ENCODE measurements around the gene GATAD2A. TPM values are rescaled to one million over a fixed set of nuclear protein-coding genes. Genes with fewer than 3 reads are reported as not detected.

GATAD2A gene
- total and polyA plus RNA-seq, 2 of the 13 experiments (the other 11 are each of a cell fraction or from before 2014, with no cell fraction given), result 16.8 to 28.6 TPM

DNA sequence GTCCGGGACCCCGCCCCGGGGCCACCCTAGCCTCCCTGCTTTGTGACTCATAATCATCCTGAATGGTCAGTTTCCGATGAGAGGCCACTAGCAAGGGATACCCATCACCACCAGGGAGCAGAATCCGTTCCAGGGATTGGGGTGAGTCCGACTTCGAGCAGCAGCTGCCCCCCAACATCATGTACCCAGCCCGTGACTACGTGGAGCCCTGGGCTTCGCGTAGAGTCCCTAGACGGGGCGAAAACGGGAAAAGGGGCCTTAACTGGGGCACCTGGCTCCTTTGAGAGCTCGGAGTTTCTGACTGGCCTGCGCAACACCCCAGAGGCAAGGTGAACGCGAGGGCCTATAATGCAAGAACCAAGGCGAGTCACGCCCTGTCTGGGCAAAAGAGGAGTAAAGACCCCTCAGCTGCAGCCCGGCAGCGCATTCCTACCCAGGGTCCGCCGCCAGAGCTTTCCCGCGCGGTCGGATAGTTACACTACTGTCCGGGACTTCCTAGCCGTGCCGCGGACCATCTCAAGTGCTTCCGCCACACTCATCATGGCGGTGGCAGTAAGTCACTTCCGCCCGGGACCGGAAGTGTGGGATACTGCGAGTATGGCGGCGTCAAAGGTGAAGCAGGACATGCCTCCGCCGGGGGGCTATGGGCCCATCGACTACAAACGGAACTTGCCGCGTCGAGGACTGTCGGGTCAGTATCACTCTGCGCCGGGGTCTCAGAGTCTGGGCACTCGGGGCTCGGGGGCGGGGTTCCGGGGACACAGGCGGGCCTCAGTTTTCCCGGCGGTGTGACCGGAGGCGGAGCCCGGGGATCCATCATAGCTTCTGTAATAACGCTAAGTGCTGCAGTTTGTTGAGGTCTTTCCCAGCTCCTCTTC is 110.4 kb downstream of the GATAD2A start, which contains the start of gene NDUFA13 (continued):
- TF ChIP-seq ARNTL (CRISPR knock-in tag; IDR thresholded peaks at IDR 0.05) (peak; percentile 72; the same call in 1 of the 2 replicates), ZBTB7B (CRISPR knock-in tag; IDR thresholded peaks at IDR 0.05) (no peak), KLF11 (CRISPR knock-in tag; IDR thresholded peaks at IDR 0.05) (0 out of 2 replicates have a peak, but pooled peaks have one; percentile 57), CHD2 (IDR thresholded peaks at IDR 0.05; ENCODE audit: low read depth, low read length) (peak; percentile 53), ZBTB7A (CRISPR knock-in tag; IDR thresholded peaks at IDR 0.05) (no peak; the same call in 1 of the 2 replicates), ZNF235 (CRISPR knock-in tag; IDR thresholded peaks at IDR 0.05; ENCODE audit: borderline replicate concordance) (no peak), SATB2 (CRISPR knock-in tag; IDR thresholded peaks at IDR 0.05) (no peak; the same call in none of the 2 replicates), NFYB (CRISPR knock-in tag; IDR thresholded peaks at IDR 0.05) (no peak), HCFC1 (IDR thresholded peaks at IDR 0.05; ENCODE audit: low read depth, low read length) (peak; percentile 88), TCF12 (IDR thresholded peaks at IDR 0.05) (no peak), TCF12 (CRISPR knock-in tag; IDR thresholded peaks at IDR 0.05) (0 out of 2 replicates have a peak, but pooled peaks have one; percentile 30), TAF15 (IDR thresholded peaks at IDR 0.05; ENCODE audit: low read depth, low read length, poor library complexity, severe bottlenecking) (peak; percentile 79), AGO2 (optimal IDR thresholded peaks at IDR 0.05; ENCODE audit: low read depth, low read length) (peak; percentile 30)
- TF ChIP-seq, protein P1, sequence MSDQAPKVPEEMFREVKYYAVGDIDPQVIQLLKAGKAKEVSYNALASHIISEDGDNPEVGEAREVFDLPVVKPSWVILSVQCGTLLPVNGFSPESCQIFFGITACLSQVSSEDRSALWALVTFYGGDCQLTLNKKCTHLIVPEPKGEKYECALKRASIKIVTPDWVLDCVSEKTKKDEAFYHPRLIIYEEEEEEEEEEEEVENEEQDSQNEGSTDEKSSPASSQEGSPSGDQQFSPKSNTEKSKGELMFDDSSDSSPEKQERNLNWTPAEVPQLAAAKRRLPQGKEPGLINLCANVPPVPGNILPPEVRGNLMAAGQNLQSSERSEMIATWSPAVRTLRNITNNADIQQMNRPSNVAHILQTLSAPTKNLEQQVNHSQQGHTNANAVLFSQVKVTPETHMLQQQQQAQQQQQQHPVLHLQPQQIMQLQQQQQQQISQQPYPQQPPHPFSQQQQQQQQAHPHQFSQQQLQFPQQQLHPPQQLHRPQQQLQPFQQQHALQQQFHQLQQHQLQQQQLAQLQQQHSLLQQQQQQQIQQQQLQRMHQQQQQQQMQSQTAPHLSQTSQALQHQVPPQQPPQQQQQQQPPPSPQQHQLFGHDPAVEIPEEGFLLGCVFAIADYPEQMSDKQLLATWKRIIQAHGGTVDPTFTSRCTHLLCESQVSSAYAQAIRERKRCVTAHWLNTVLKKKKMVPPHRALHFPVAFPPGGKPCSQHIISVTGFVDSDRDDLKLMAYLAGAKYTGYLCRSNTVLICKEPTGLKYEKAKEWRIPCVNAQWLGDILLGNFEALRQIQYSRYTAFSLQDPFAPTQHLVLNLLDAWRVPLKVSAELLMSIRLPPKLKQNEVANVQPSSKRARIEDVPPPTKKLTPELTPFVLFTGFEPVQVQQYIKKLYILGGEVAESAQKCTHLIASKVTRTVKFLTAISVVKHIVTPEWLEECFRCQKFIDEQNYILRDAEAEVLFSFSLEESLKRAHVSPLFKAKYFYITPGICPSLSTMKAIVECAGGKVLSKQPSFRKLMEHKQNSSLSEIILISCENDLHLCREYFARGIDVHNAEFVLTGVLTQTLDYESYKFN (CRISPR knock-in tag; conservative IDR thresholded peaks at IDR 0.05), result 0 out of 2 replicates have a peak, but pooled peaks have one; percentile 27
- TF ChIP-seq, protein P2, sequence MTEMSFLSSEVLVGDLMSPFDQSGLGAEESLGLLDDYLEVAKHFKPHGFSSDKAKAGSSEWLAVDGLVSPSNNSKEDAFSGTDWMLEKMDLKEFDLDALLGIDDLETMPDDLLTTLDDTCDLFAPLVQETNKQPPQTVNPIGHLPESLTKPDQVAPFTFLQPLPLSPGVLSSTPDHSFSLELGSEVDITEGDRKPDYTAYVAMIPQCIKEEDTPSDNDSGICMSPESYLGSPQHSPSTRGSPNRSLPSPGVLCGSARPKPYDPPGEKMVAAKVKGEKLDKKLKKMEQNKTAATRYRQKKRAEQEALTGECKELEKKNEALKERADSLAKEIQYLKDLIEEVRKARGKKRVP (CRISPR knock-in tag; IDR thresholded peaks at IDR 0.05), result peak in 1 of 2 experiments; percentile 69; a peak in 2 of 4 replicates
- TF ChIP-seq, protein P3, sequence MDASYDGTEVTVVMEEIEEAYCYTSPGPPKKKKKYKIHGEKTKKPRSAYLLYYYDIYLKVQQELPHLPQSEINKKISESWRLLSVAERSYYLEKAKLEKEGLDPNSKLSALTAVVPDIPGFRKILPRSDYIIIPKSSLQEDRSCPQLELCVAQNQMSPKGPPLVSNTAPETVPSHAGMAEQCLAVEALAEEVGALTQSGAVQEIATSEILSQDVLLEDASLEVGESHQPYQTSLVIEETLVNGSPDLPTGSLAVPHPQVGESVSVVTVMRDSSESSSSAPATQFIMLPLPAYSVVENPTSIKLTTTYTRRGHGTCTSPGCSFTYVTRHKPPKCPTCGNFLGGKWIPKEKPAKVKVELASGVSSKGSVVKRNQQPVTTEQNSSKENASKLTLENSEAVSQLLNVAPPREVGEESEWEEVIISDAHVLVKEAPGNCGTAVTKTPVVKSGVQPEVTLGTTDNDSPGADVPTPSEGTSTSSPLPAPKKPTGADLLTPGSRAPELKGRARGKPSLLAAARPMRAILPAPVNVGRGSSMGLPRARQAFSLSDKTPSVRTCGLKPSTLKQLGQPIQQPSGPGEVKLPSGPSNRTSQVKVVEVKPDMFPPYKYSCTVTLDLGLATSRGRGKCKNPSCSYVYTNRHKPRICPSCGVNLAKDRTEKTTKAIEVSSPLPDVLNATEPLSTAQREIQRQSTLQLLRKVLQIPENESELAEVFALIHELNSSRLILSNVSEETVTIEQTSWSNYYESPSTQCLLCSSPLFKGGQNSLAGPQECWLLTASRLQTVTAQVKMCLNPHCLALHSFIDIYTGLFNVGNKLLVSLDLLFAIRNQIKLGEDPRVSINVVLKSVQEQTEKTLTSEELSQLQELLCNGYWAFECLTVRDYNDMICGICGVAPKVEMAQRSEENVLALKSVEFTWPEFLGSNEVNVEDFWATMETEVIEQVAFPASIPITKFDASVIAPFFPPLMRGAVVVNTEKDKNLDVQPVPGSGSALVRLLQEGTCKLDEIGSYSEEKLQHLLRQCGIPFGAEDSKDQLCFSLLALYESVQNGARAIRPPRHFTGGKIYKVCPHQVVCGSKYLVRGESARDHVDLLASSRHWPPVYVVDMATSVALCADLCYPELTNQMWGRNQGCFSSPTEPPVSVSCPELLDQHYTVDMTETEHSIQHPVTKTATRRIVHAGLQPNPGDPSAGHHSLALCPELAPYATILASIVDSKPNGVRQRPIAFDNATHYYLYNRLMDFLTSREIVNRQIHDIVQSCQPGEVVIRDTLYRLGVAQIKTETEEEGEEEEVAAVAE (CRISPR knock-in tag; IDR thresholded peaks at IDR 0.05; ENCODE audit: borderline replicate concordance), result peak; percentile 47; the same call in 1 of the 2 replicates
- TF ChIP-seq, protein P4, sequence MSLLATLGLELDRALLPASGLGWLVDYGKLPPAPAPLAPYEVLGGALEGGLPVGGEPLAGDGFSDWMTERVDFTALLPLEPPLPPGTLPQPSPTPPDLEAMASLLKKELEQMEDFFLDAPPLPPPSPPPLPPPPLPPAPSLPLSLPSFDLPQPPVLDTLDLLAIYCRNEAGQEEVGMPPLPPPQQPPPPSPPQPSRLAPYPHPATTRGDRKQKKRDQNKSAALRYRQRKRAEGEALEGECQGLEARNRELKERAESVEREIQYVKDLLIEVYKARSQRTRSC (CRISPR knock-in tag; IDR thresholded peaks at IDR 0.05; ENCODE audit: low read depth), result no peak
